HG02970 (cell line): ENCODE measurements around the gene RPS16.

Experiments used
- ATAC-seq: cut with Tn5 transposase; IDR thresholded peaks from one replicate; pipeline ENCODE4 v1.9.1; 2021; ENCODE audit warnings: mild to moderate bottlenecking, moderate library complexity, moderate number of reproducible peaks; ENCODE audit not compliant: unreplicated experiment, low FRiP score

RPS16 gene

GRCh38 chr19:39390451-39390750 is 45.3 kb downstream of the RPS16 start:
- ATAC-seq = no peak

- ATAC-seq = no peak
Measured at GRCh38 chr19:39389631-39390414, 45.9 kb downstream of the RPS16 start.

GRCh38 chr19:39388657-39389056 is 47.1 kb downstream of the RPS16 start:
- ATAC-seq = no peak

GRCh38 chr19:39386557-39386956 is 49.2 kb downstream of the RPS16 start:
- ATAC-seq = no peak

- ATAC-seq = no peak
Measured at GRCh38 chr19:39385629-39386411, 49.9 kb downstream of the RPS16 start.

- no peak for ATAC-seq
Measured at GRCh38 chr19:39384839-39385568, 50.7 kb downstream of the RPS16 start.
